Adrenal gland (tissue), 12 donors: ENCODE data around the gene NFIL3. TPM values are rescaled to one million over a fixed set of nuclear protein-coding genes. Genes with fewer than 3 reads are reported as not detected.

Source experiments
- DNase-seq, 7 donors: peaks; one replicate each; pipeline ENCODE4 v3.0.0-alpha.2; 2019 to 2020
- H3K27ac ChIP-seq, 5 donors: fragments of 200-600 bp; sonication (generic) in 4 of 5; 1 replicate in 3 of 5; 2 replicates in 2 of 5; pipeline versions ENCODE4 v1.5.1 to v1.8.0; 2016 to 2020; ENCODE audit warnings: mild to moderate bottlenecking in 1 of 5
- H3K27me3 ChIP-seq: fragments of 200-600 bp; 2 replicates; pipeline ENCODE4 v1.8.0; 2021
- H3K36me3 ChIP-seq, 2 donors: fragments of 200-600 bp; replicated peaks in 1 of 2; 1 replicate in 1 of 2; 2 replicates in 1 of 2; pipeline versions ENCODE4 v1.5.1 to v1.8.0; 2018 to 2022
- H3K4me1 ChIP-seq, 2 donors: fragments of 200-600 bp; replicated peaks in 1 of 2; 1 replicate in 1 of 2; 2 replicates in 1 of 2; pipeline versions ENCODE4 v1.5.1 to v1.8.0; 2018 to 2021
- H3K4me3 ChIP-seq, 4 donors: fragments of 200-600 bp; sonication (generic) in 3 of 4; one replicate each; pipeline ENCODE4 v1.5.1; 2016 to 2018
- H3K9me3 ChIP-seq, 3 donors: fragments of 200-600 bp; sonication (generic) in 1 of 3; replicated peaks in 1 of 3; 1 replicate in 2 of 3; 2 replicates in 1 of 3; pipeline versions ENCODE4 v1.5.1 to v1.8.0; 2016 to 2021
- CTCF ChIP-seq, 6 experiments: fragments of 450-650 bp in 4 of 6; fragments of 200-600 bp in 2 of 6; sonication (generic) in 1 of 6; IDR thresholded peaks; 1 replicate in 5 of 6; 2 replicates in 1 of 6; pipeline versions ENCODE4 v1.5.1 to v1.8.0; 2016 to 2021; ENCODE audit warnings: antibody characterized with exemption in 6 of 6, mild to moderate bottlenecking in 2 of 6, moderate library complexity in 1 of 6
- POLR2A ChIP-seq, 2 donors: fragments of 450-650 bp; IDR thresholded peaks; one replicate each; pipeline ENCODE4 v1.6.1; 2017; ENCODE audit warnings: antibody characterized with exemption in 2 of 2, mild to moderate bottlenecking in 2 of 2, moderate library complexity in 1 of 2
- WGBS, 4 donors: extraction: QIAGEN DNeasy Blood & Tissue Kit in 2 of 4; methylation state at CpG; one replicate each; pipeline versions ENCODE4 v1.1.5 to v1.1.7; 2013 to 2017; 5-methylcytosine and 5-hydroxymethylcytosine counted together
- intact Hi-C, 2 donors: fragments of 100-400 bp; cut with DNase I; formaldehyde crosslinking; loops; one replicate each; pipeline versions ENCODE4 v1.14.1 to v1.15.0; 2022 to 2023
- polyA plus RNA-seq, 3 donors: library from polyadenylated mRNA; stranded (reverse); fragments of 200-250 nt in 2 of 3; fragments of 350-450 nt in 1 of 3; fragmentation: Illumina TruSeq in 1 of 3; extraction: RNeasy Lipid Tissue Mini Kit (QIAGEN cat#74804) in 1 of 3; gene quantifications; one replicate each; pipeline ENCODE4 v1.2.3, GENCODE V29; 2013 to 2014
- total RNA-seq, 9 donors: library from RNA; depleted of rRNA in 4 of 9; stranded (reverse); fragments of >200 nt in 4 of 9; fragments of 120-200 nt in 1 of 9; fragmentation: NEBNext Ultra II Directional in 1 of 9; extraction: Animal tissue kit (Norgen Biotek cat#: 25700) in 1 of 9; gene quantifications; one replicate each; pipeline versions ENCODE4 v1.1.0 to v1.2.4, GENCODE V29; 2013 to 2023
- donor health status: healthy with polysubstance abuse.
- donor health status: Bipolar disorder and iron deficiency.
- donor health status: DM: yes; HTN: yes; CAD: no.
- donor health status: DM: no; HTN: no; CAD: no.
- donor health status: DM: no; HTN: no; CAD: no.
- donor health status: DM: yes; HTN: yes; CAD: no.

Gene NFIL3
- total and polyA plus RNA-seq, 12 donors = 8.7 to 74.5 (median 27.3) TPM

DNA sequence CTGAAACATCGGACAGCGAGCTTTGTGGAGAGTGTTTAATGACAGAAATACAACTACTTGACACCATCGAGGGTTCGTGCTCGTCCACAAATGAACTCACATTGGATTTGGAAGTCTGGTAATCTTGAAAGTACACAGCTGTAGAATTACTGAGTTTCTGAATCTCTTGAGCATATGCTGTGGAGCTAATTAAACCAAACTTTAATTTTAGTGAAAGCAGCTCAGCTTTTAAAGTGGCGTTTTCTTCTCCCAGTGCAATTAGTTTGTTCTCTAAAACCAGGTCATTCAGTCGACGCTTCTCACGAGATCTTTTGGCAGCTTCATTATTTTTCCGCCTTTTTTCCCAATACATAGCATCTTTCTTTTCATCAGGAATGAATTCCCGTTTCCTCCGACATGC lies 13.5 kb downstream of the NFIL3 start:
- Histone ChIP-seq H3K36me3 (peaks cover 0 to 20% of the 10 kb centered on the region in 2 donors), H3K4me3 (no peak overlapping the region), H3K27ac (no peak overlapping the region), H3K27me3 (no peaks in the 10 kb centered on the region), H3K9me3 (no peaks in the 10 kb centered on the region), H3K4me1 (peaks cover 0 to 8% of the 10 kb centered on the region in 2 donors)
- WGBS, 4 donors = 91 to 98% (median 96%) methylated on average over 12 of the region's 12 CpGs
- intact Hi-C loops = no loop called here
- no peak for DNase-seq
- TF ChIP-seq POLR2A (IDR thresholded peaks at IDR 0.05) (no peak), CTCF (IDR thresholded peaks at IDR 0.05) (no peak)

GRCh38 chr9:91408475-91408874 lies 15.2 kb downstream of the NFIL3 start:
- TF ChIP-seq CTCF (IDR thresholded peaks at IDR 0.05) = no peak
- TF ChIP-seq POLR2A (IDR thresholded peaks at IDR 0.05) = no peak
- Histone ChIP-seq H3K27ac (no peak overlapping the region), H3K4me3 (no peak overlapping the region), H3K27me3 (no peaks in the 10 kb centered on the region), H3K9me3 (no peaks in the 10 kb centered on the region), H3K36me3 (peaks cover 0 to 20% of the 10 kb centered on the region in 2 donors), H3K4me1 (peaks cover 0 to 8% of the 10 kb centered on the region in 2 donors)
- 95 to 100% (median 99%) methylated on average over 1 of the region's 1 CpG for WGBS, 4 donors
- intact Hi-C loops = no loop called here
- DNase-seq = no peak

DNA sequence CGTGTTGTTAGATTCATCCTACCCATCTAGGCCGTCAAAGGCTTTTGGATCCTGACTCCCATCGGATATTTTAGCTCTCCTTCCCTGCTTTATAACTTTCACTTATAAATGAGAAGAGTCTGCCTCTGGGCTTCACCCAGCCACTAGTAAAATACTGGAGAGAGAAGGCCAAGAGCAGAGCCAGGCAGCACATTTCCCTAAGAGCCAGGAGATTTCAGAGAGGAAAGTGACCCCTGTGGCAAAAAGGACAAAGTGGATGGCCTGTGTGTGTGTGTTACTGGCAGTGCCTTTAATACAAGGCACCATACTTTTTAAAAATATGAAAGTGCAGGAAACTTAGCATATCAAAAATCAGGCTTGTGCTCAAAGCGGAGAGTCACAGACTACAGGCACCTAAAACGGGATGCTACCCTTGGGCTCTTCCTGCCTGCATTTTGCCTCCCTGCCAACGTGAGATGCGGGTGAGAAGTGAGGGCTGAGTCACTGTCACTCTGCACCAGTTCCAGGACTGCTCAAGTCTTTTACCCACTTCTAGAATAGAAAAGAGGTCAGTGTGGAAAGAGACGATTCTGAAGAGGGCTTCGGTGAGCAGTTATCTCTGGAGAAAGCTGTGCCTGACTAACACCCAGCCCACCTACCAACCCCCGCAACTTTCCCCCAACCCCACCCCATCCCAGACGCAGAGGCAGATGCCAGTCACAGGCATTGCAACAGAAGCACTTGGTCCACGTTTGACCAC lies 15.9 kb downstream of the NFIL3 start:
- Histone ChIP-seq H3K4me1 (peaks cover 0 to 8% of the 10 kb centered on the region in 2 donors), H3K4me3 (no peak overlapping the region), H3K9me3 (no peaks in the 10 kb centered on the region), H3K36me3 (peaks cover 0 to 20% of the 10 kb centered on the region in 2 donors), H3K27me3 (no peaks in the 10 kb centered on the region), H3K27ac (no peak overlapping the region)
- intact Hi-C loops = no loop called here
- TF ChIP-seq CTCF (IDR thresholded peaks at IDR 0.05) = no peak
- no peak for TF ChIP-seq POLR2A (IDR thresholded peaks at IDR 0.05)
- WGBS, 4 donors = 70 to 74% (median 73%) methylated on average over 12 of the region's 12 CpGs
- peak in 3 of 7 donors; percentile 28 to 57 (median 40) for DNase-seq

- no peak for TF ChIP-seq CTCF (IDR thresholded peaks at IDR 0.05)
- no peak for TF ChIP-seq POLR2A (IDR thresholded peaks at IDR 0.05)
Observed at GRCh38 chr9:91405343-91406077, 18.1 kb downstream of the NFIL3 start.

More at GRCh38 chr9:91405343-91406077, 18.1 kb downstream of the NFIL3 start:
- DNase-seq = no peak
- Histone ChIP-seq H3K27ac (no peak overlapping the region), H3K9me3 (no peaks in the 10 kb centered on the region), H3K4me1 (no peaks in the 10 kb centered on the region), H3K27me3 (no peaks in the 10 kb centered on the region), H3K4me3 (no peak overlapping the region), H3K36me3 (peaks cover 0 to 18% of the 10 kb centered on the region in 2 donors)
- intact Hi-C loops = no loop called here
- WGBS, 4 donors = 92 to 97% (median 94%) methylated on average over 22 to 25 of the region's 25 CpGs
